T-helper 2 cell treated with Interferon-gamma antibody and Interleukin-4, amounts not matched to agents 5 μg/mL and 100 μg/mL, for 36 hours (primary cell): ENCODE data around the gene PACSIN2.
"Not testable (repeated sequence)": the region's sequence is repeated elsewhere in the genome, so short reads cannot be mapped to it uniquely, and the experiment has no call there.

Experiments
- DNase-seq: peaks from one replicate; pipeline ENCODE4 v3.0.0; 2021; ENCODE audit warnings: low spot score
- H3K27ac Mint-ChIP-seq: one replicate; pipeline ENCODE4 v1.8.0; 2021; ENCODE audit warnings: mild to moderate bottlenecking, mixed read lengths
- H3K27me3 Mint-ChIP-seq: one replicate; pipeline ENCODE4 v1.8.0; 2021; ENCODE audit warnings: low read depth, mixed read lengths
- H3K36me3 Mint-ChIP-seq: one replicate; pipeline ENCODE4 v1.8.0; 2021; ENCODE audit warnings: low read depth, mixed read lengths
- H3K4me1 Mint-ChIP-seq: one replicate; pipeline ENCODE4 v1.8.0; 2021; ENCODE audit warnings: low read depth, mixed read lengths
- H3K4me3 Mint-ChIP-seq: one replicate; pipeline ENCODE4 v1.8.0; 2022; ENCODE audit warnings: mild to moderate bottlenecking, moderate library complexity, mixed read lengths
- H3K9me3 Mint-ChIP-seq: one replicate; pipeline ENCODE4 v1.8.0; 2021; ENCODE audit warnings: mixed read lengths

The PACSIN2 gene

GRCh38 chr22:42922374-42923191 lies 92.4 kb downstream of the PACSIN2 start:
- H3K9me3 Mint-ChIP-seq = no peaks in the 10 kb centered on the region
- H3K27ac Mint-ChIP-seq = no peak overlapping the region
- H3K4me3 Mint-ChIP-seq = no peak overlapping the region
- no peaks in the 10 kb centered on the region for H3K36me3 Mint-ChIP-seq
- no peak for DNase-seq
- H3K4me1 Mint-ChIP-seq = peaks cover 10% of the 10 kb centered on the region
- no peaks in the 10 kb centered on the region for H3K27me3 Mint-ChIP-seq

- Mint-ChIP-seq H3K4me1 (peaks cover 5% of the 10 kb centered on the region), H3K9me3 (no peaks in the 10 kb centered on the region)
Observed at GRCh38 chr22:42920101-42920820, 94.7 kb downstream of the PACSIN2 start.

GRCh38 chr22:42919199-42919598 lies 95.8 kb downstream of the PACSIN2 start:
- Mint-ChIP-seq H3K4me3 (no peak overlapping the region), H3K27me3 (no peaks in the 10 kb centered on the region), H3K27ac (no peak overlapping the region), H3K36me3 (no peaks in the 10 kb centered on the region), H3K4me1 (peaks cover 5% of the 10 kb centered on the region), H3K9me3 (no peaks in the 10 kb centered on the region)
- no peak for DNase-seq

More at GRCh38 chr22:42920101-42920820, 94.7 kb downstream of the PACSIN2 start:
- no peak for DNase-seq
- H3K4me3 Mint-ChIP-seq = no peak overlapping the region
- H3K36me3 Mint-ChIP-seq = no peaks in the 10 kb centered on the region
- no peaks in the 10 kb centered on the region for H3K27me3 Mint-ChIP-seq
- H3K27ac Mint-ChIP-seq = no peak overlapping the region

- H3K27me3 Mint-ChIP-seq = no peaks in the 10 kb centered on the region
- no peaks in the 10 kb centered on the region for H3K36me3 Mint-ChIP-seq
- no peak overlapping the region for H3K4me3 Mint-ChIP-seq
- H3K27ac Mint-ChIP-seq = no peak overlapping the region
- no peak for DNase-seq
- H3K4me1 Mint-ChIP-seq = peaks cover 5% of the 10 kb centered on the region
- no peaks in the 10 kb centered on the region for H3K9me3 Mint-ChIP-seq
Observed at GRCh38 chr22:42918500-42918899, 96.4 kb downstream of the PACSIN2 start.

- H3K4me3 Mint-ChIP-seq, H3K27ac Mint-ChIP-seq, H3K36me3 Mint-ChIP-seq, DNase-seq, H3K9me3 Mint-ChIP-seq, H3K4me1 Mint-ChIP-seq, H3K27me3 Mint-ChIP-seq: not testable (repeated sequence)
Observed at GRCh38 chr22:42917358-42917757, 97.6 kb downstream of the PACSIN2 start.

GRCh38 chr22:42915980-42916765 lies 98.8 kb downstream of the PACSIN2 start:
- DNase-seq = no peak
- Mint-ChIP-seq H3K9me3 (no peaks in the 10 kb centered on the region), H3K27ac (no peak overlapping the region), H3K4me1 (peaks cover 2% of the 10 kb centered on the region), H3K27me3 (no peaks in the 10 kb centered on the region), H3K4me3 (no peak overlapping the region), H3K36me3 (peaks cover 2% of the 10 kb centered on the region)

GRCh38 chr22:42914511-42915076 lies 100.4 kb downstream of the PACSIN2 start:
- H3K4me3 Mint-ChIP-seq = no peak overlapping the region
- H3K9me3 Mint-ChIP-seq = no peaks in the 10 kb centered on the region
- H3K4me1 Mint-ChIP-seq = peaks cover 2% of the 10 kb centered on the region
- no peaks in the 10 kb centered on the region for H3K27me3 Mint-ChIP-seq
- no peak overlapping the region for H3K27ac Mint-ChIP-seq
- peaks cover 2% of the 10 kb centered on the region for H3K36me3 Mint-ChIP-seq
- DNase-seq = no peak

GRCh38 chr22:42913874-42914510 lies 101.0 kb downstream of the PACSIN2 start:
- H3K27me3 Mint-ChIP-seq = no peaks in the 10 kb centered on the region
- peaks cover 2% of the 10 kb centered on the region for H3K4me1 Mint-ChIP-seq
- no peaks in the 10 kb centered on the region for H3K9me3 Mint-ChIP-seq
- H3K27ac Mint-ChIP-seq = no peak overlapping the region
- no peak for DNase-seq
- no peak overlapping the region for H3K4me3 Mint-ChIP-seq
- peaks cover 4% of the 10 kb centered on the region for H3K36me3 Mint-ChIP-seq

- H3K9me3 Mint-ChIP-seq = no peaks in the 10 kb centered on the region
- no peak for DNase-seq
- H3K4me1 Mint-ChIP-seq = no peaks in the 10 kb centered on the region
- H3K4me3 Mint-ChIP-seq = no peak overlapping the region
- H3K27me3 Mint-ChIP-seq = no peaks in the 10 kb centered on the region
- H3K27ac Mint-ChIP-seq = no peak overlapping the region
- H3K36me3 Mint-ChIP-seq = peaks cover 4% of the 10 kb centered on the region
Observed at GRCh38 chr22:42912059-42912458, 102.9 kb downstream of the PACSIN2 start.

GRCh38 chr22:42910221-42910942 lies 104.6 kb downstream of the PACSIN2 start:
- Mint-ChIP-seq H3K4me3 (no peak overlapping the region), H3K27ac (no peak overlapping the region), H3K27me3 (no peaks in the 10 kb centered on the region)

GRCh38 chr22:42909363-42910058 lies 105.4 kb downstream of the PACSIN2 start:
- Mint-ChIP-seq H3K4me1 (no peaks in the 10 kb centered on the region), H3K9me3 (no peaks in the 10 kb centered on the region), H3K27me3 (no peaks in the 10 kb centered on the region), H3K27ac (no peak overlapping the region), H3K36me3 (peaks cover 4% of the 10 kb centered on the region), H3K4me3 (no peak overlapping the region)
- no peak for DNase-seq

More at GRCh38 chr22:42910221-42910942, 104.6 kb downstream of the PACSIN2 start:
- Mint-ChIP-seq H3K4me1 (no peaks in the 10 kb centered on the region), H3K9me3 (no peaks in the 10 kb centered on the region), H3K36me3 (peaks cover 4% of the 10 kb centered on the region)
- DNase-seq = no peak

GRCh38 chr22:42908374-42908746 lies 106.6 kb downstream of the PACSIN2 start:
- H3K9me3 Mint-ChIP-seq = no peaks in the 10 kb centered on the region
- no peak overlapping the region for H3K27ac Mint-ChIP-seq
- H3K4me3 Mint-ChIP-seq = no peak overlapping the region
- no peak for DNase-seq
- H3K27me3 Mint-ChIP-seq = no peaks in the 10 kb centered on the region
- no peaks in the 10 kb centered on the region for H3K4me1 Mint-ChIP-seq
- H3K36me3 Mint-ChIP-seq = peaks cover 4% of the 10 kb centered on the region
